ENCODE measurements around the gene CRTC2.

Gene CRTC2

DNA sequence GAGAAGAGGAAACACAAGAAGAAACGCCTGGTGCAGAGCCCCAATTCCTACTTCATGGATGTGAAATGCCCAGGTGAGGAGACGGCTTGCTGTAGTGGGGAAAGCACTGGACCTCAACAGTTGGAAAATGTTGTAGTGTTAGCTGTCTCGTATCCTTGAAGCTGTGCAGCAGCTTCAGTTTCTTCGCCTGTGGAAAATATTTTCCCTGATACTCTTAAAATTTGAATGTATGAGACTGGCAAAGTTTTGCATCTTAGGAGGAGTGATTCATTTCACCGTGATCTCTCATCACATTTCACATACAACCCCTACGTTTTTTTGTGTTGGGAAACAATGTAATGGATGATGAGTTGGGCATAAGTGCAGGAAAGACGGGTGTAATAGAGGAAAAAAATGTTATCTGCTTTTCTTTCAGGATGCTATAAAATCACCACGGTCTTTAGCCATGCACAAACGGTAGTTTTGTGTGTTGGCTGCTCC, 32.8 kb upstream of the CRTC2 start:
- H3K4me3 ChIP-seq (replicated peaks; ENCODE audit: insufficient read depth, low read length), result peak overlapping the region; percentile 65
- no peak for DNase-seq (ENCODE audit: low read depth in 1 of 2, low spot score in 1 of 2)
- peak overlapping the region; percentile 93 for H3K27ac ChIP-seq (replicated peaks)
- H3K27me3 ChIP-seq (ENCODE audit: insufficient read depth, poor library complexity, severe bottlenecking), result no peaks in the 10 kb centered on the region
- TF ChIP-seq SPI1 (IDR thresholded peaks at IDR 0.05; ENCODE audit: borderline replicate concordance, low read depth) (no peak), GABPA (IDR thresholded peaks at IDR 0.05; ENCODE audit: low read depth) (no peak), POLR2AphosphoS5 (IDR thresholded peaks at IDR 0.05; ENCODE audit: low read depth) (no peak)
- TF ChIP-seq, protein P1, sequence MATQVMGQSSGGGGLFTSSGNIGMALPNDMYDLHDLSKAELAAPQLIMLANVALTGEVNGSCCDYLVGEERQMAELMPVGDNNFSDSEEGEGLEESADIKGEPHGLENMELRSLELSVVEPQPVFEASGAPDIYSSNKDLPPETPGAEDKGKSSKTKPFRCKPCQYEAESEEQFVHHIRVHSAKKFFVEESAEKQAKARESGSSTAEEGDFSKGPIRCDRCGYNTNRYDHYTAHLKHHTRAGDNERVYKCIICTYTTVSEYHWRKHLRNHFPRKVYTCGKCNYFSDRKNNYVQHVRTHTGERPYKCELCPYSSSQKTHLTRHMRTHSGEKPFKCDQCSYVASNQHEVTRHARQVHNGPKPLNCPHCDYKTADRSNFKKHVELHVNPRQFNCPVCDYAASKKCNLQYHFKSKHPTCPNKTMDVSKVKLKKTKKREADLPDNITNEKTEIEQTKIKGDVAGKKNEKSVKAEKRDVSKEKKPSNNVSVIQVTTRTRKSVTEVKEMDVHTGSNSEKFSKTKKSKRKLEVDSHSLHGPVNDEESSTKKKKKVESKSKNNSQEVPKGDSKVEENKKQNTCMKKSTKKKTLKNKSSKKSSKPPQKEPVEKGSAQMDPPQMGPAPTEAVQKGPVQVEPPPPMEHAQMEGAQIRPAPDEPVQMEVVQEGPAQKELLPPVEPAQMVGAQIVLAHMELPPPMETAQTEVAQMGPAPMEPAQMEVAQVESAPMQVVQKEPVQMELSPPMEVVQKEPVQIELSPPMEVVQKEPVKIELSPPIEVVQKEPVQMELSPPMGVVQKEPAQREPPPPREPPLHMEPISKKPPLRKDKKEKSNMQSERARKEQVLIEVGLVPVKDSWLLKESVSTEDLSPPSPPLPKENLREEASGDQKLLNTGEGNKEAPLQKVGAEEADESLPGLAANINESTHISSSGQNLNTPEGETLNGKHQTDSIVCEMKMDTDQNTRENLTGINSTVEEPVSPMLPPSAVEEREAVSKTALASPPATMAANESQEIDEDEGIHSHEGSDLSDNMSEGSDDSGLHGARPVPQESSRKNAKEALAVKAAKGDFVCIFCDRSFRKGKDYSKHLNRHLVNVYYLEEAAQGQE (IDR thresholded peaks at IDR 0.05; ENCODE audit: insufficient replicate concordance, low read depth), result no peak
- TF ChIP-seq, protein P2, sequence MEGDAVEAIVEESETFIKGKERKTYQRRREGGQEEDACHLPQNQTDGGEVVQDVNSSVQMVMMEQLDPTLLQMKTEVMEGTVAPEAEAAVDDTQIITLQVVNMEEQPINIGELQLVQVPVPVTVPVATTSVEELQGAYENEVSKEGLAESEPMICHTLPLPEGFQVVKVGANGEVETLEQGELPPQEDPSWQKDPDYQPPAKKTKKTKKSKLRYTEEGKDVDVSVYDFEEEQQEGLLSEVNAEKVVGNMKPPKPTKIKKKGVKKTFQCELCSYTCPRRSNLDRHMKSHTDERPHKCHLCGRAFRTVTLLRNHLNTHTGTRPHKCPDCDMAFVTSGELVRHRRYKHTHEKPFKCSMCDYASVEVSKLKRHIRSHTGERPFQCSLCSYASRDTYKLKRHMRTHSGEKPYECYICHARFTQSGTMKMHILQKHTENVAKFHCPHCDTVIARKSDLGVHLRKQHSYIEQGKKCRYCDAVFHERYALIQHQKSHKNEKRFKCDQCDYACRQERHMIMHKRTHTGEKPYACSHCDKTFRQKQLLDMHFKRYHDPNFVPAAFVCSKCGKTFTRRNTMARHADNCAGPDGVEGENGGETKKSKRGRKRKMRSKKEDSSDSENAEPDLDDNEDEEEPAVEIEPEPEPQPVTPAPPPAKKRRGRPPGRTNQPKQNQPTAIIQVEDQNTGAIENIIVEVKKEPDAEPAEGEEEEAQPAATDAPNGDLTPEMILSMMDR (IDR thresholded peaks at IDR 0.05; ENCODE audit: insufficient read depth, low read length), result no peak

DNA sequence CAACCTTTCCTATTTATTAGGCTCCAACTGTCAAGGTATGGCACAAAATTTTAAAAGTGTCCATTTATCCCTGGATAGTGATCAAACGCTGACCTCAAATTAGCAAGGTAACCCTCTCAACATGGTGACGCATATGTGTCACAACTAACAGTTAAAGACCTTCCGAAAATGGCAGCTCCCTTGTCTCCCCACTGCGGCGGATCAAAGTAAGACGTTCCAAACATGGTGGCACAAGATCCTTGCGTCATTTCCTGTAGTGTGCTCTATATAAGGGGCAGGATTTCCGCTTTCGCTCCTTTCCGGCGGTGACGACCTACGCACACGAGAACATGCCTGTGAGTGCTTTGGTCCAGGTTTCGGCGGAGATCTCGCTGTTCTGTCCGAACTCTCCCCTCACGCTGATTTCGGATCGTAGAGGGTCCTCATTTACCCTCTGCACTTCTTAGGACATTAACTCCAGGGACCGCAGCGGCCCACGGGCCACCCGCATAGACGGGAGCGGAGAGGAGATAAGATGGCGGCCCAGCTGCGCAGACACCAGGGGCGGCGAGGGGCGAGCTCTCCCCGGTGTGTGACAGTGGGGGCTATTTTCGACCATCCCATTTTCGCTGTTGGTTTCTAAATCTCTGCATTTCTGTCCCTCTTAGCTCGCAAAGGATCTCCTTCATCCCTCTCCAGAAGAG, 32.2 kb upstream of the CRTC2 start, which contains the start of gene RPS27:
Gene RPS27 (plus strand): TSS at position 295 of the 683 bp plus-strand sequence. CDS start 35 bp downstream, at position 330.
- TF ChIP-seq POLR2AphosphoS5 (IDR thresholded peaks at IDR 0.05; ENCODE audit: low read depth) (peak; percentile 100), SPI1 (IDR thresholded peaks at IDR 0.05; ENCODE audit: borderline replicate concordance, low read depth) (no peak; the same call in 1 of the 2 replicates), GABPA (IDR thresholded peaks at IDR 0.05; ENCODE audit: low read depth) (peak; percentile 84)
- TF ChIP-seq, protein P2 (IDR thresholded peaks at IDR 0.05; ENCODE audit: insufficient read depth, low read length), result no peak
- TF ChIP-seq, protein P1 (IDR thresholded peaks at IDR 0.05; ENCODE audit: insufficient replicate concordance, low read depth), result peak; percentile 80
- H3K27me3 ChIP-seq (ENCODE audit: insufficient read depth, poor library complexity, severe bottlenecking), result no peaks in the 10 kb centered on the region
- peak within 1 kb of the TSS; percentile 65 for H3K4me3 ChIP-seq (replicated peaks; ENCODE audit: insufficient read depth, low read length)
- peak; percentile 97 to 99 for DNase-seq (ENCODE audit: low read depth in 1 of 2, low spot score in 1 of 2)
- H3K27ac ChIP-seq (replicated peaks), result peak within 1 kb of the TSS; percentile 93

DNA sequence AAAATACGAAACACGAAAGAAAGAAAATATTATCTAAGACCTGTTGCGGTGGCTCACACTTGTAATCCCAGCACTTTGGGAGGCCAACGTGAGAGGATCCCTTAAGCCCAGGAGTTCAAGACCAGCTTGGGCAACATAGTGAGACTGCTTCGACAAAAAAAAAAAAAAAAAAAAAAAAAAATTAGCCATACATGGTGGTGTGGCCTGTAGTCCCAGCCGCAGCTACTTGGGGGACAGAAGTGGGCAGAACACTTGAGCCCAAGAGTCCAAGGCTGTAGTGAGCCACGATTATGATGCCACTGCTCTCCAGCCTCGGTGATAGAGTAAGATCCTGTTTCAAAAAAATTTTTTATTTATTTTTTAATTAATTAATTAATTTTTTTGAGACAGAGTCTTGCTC, 29.2 kb upstream of the CRTC2 start:
- Histone ChIP-seq H3K4me3 (replicated peaks; ENCODE audit: insufficient read depth, low read length) (peak overlapping the region; percentile 8; the same call in 1 of the 2 replicates), H3K27me3 (ENCODE audit: insufficient read depth, poor library complexity, severe bottlenecking) (no peaks in the 10 kb centered on the region), H3K27ac (replicated peaks) (no peak overlapping the region; the same call in 1 of the 2 replicates)
- no peak for TF ChIP-seq GABPA (IDR thresholded peaks at IDR 0.05; ENCODE audit: low read depth)
- no peak for TF ChIP-seq SPI1 (IDR thresholded peaks at IDR 0.05; ENCODE audit: borderline replicate concordance, low read depth)
- TF ChIP-seq, protein P2 (IDR thresholded peaks at IDR 0.05; ENCODE audit: insufficient read depth, low read length), result no peak
- no peak for TF ChIP-seq POLR2AphosphoS5 (IDR thresholded peaks at IDR 0.05; ENCODE audit: low read depth)
- TF ChIP-seq, protein P1 (IDR thresholded peaks at IDR 0.05; ENCODE audit: insufficient replicate concordance, low read depth), result no peak
- no peak for DNase-seq (ENCODE audit: low read depth in 1 of 2, low spot score in 1 of 2)
